ENCODE measurements around the gene COL9A3.

COL9A3 gene

DNA sequence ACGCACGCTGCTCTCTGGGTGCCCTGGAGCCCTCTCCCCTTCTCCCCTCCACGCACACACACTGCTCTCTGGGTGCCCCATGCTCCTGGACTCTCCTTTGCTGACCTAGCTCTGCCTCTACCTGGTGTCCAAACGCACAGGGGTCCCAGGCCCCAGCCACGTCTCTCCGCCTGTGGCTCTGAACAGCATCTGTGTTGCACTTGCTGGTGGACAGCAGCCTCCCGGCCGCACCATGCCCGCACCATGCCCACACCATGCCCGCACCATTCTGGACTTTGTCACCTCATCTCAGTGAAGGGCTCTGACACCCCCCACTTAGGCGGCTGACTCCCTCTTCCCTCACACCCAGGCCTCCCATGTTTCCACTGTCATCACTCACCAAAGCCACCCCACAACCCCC, 23.0 kb downstream of the COL9A3 start:
- no peak for DNase-seq (ENCODE audit: low read depth)
- no peak overlapping the region for H3K4me3 ChIP-seq (ENCODE audit: low read length)
- TF ChIP-seq, protein P1, sequence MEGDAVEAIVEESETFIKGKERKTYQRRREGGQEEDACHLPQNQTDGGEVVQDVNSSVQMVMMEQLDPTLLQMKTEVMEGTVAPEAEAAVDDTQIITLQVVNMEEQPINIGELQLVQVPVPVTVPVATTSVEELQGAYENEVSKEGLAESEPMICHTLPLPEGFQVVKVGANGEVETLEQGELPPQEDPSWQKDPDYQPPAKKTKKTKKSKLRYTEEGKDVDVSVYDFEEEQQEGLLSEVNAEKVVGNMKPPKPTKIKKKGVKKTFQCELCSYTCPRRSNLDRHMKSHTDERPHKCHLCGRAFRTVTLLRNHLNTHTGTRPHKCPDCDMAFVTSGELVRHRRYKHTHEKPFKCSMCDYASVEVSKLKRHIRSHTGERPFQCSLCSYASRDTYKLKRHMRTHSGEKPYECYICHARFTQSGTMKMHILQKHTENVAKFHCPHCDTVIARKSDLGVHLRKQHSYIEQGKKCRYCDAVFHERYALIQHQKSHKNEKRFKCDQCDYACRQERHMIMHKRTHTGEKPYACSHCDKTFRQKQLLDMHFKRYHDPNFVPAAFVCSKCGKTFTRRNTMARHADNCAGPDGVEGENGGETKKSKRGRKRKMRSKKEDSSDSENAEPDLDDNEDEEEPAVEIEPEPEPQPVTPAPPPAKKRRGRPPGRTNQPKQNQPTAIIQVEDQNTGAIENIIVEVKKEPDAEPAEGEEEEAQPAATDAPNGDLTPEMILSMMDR (IDR thresholded peaks at IDR 0.05; ENCODE audit: insufficient read depth, low read depth, low read length, missing control alignments): no peak

DNA sequence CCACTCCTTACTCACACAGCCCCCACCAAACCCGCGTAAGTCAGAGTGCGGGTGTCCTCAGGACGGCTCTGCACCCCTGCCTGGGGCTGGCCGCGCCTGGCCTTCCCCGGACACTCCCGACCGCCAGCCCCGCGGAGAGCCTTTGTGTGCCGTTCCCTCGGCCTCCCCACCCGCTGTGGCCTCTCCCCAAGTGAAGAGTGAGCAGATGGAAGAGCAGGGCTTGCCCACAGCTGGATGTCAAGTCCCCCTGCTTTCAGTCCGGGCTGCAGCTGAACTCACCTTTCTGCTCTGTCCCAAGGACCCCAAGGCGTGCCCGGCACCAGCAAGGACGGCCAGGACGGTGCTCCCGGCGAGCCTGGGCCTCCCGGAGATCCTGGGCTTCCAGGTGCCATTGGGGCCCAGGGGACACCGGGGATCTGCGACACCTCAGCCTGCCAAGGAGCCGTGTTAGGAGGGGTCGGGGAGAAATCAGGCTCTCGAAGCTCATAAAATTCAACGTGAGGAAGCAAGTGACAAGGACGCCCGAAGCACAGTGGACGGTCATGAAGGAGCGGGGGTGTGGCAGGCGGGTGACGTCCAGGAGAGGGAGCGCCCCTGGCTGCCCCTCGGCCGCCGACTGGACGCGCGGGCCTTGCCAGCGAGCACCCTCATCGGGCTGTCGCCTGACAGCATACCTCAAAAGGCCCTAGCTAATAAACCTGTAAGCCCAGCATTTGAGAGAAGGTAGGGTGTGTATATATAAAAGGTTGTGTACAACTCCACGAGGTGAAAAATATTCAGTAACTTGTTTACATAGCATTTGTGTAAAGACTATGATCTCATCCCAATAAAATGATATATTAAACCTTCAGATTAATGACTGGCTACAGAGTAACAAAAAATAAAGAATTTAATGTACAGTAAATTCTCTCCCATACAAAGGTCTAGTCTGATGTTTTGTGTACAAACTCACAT, 23.7 kb downstream of the COL9A3 start:
- DNase-seq (ENCODE audit: low read depth): no peak
- no peak overlapping the region for H3K4me3 ChIP-seq (ENCODE audit: low read length)
- TF ChIP-seq, protein P1 (IDR thresholded peaks at IDR 0.05; ENCODE audit: insufficient read depth, low read depth, low read length, missing control alignments): no peak

DNA sequence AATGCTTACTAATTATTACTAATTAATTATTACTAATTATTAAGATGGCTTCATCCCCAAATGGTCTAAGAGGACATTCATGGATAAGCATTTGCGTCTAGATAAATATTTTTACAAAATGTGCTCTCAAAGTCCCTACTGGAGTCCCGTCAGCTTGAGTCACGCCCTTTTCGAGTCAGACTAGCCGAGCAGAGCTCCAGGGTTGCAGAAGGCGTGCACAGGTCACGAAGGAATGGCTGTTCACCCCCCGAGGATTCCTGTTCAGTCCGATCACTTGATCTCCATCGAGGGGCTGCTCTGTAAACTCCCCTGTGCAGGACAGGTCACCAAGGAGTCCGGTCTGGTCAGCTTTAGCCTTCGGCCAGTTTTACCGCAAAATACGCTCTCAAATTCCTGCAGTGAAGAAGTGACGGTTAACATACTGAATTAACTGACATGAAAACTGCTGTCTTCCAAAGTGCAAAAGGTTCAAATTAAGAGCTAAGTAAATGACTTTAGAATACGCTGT, 24.9 kb downstream of the COL9A3 start:
- DNase-seq (ENCODE audit: low read depth): no peak

DNA sequence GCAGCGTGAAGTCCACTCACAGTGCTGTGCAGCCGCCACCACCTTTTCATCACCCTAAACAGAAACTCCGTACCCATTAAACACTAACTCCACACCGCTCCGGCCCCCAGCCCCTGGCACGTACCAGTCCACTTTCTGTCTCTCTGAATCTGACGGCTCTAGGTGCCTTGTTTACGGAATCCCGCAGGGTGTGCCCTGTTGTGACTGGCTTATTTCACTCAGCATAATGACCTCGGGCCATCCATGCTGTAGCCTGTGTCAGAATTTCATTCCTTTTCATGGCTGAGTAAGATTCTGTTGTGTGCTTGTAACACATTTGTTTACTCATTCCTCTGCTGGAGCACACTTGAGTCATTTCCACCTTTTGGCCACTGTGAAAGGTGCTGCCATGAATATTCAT, 26.8 kb downstream of the COL9A3 start:
- TF ChIP-seq, protein P1 (IDR thresholded peaks at IDR 0.05; ENCODE audit: insufficient read depth, low read depth, low read length, missing control alignments): no peak
- H3K4me3 ChIP-seq (ENCODE audit: low read length): no peak overlapping the region
- DNase-seq (ENCODE audit: low read depth): peak; percentile 88

More for the DNA sequence above, 24.9 kb downstream of the COL9A3 start:
- H3K4me3 ChIP-seq (ENCODE audit: low read length): no peak overlapping the region
- TF ChIP-seq, protein P1 (IDR thresholded peaks at IDR 0.05; ENCODE audit: insufficient read depth, low read depth, low read length, missing control alignments): no peak

DNA sequence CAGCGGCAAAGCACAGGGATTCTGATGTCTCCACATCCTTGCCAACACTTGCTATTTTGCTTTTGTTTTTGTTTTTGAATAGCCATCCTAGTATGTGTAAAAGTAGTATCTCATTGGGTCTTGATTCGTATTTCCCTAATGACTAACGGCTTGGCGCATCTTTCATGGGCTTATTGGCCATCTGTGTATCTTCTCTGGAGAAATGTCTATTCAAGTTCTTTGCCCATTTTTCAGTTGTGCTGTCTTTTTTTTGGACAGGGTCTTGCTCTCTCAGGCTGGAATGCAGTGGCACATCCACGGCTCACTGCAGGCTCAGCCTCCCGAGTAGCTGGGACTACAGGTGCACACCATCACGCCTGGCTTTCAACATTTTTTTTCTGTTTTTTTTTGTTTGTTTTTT, 27.3 kb downstream of the COL9A3 start:
- H3K4me3 ChIP-seq (ENCODE audit: low read length): no peak overlapping the region
- TF ChIP-seq, protein P1 (IDR thresholded peaks at IDR 0.05; ENCODE audit: insufficient read depth, low read depth, low read length, missing control alignments): no peak
- no peak for DNase-seq (ENCODE audit: low read depth)

DNA sequence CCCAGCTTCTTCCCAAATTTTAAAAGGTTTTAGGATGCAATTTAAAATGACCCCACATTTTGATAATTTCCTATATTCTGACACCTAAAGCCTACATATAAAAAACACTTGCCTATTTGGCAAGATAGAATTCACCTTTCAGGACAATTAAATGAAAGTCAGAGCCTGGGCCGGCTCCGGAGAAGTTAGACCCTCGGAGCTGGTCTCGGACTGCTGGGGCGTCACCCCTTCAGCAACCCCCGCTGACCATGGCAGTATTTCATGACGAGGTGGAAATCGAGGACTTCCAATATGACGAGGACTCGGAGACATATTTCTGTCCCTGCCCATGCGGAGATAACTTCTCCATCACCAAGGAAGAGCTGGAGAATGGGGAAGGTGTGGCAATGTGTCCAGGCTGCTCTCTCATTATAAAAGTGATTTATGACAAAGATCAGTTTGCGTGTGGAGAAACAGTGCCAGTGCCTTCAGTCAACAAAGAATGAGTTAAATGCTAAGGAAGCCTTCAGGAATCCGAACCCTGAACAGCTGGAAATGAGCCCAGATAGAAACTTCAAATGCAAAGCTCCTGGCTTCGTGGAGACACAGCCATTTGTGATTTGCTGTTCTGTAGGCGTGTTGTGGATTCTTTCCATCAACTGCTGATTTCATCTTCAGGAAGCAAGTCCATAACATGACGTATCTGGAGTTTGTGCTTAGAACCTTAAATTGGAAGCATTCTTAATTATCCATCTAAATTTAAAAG, 28.7 kb downstream of the COL9A3 start:
- TF ChIP-seq, protein P1 (IDR thresholded peaks at IDR 0.05; ENCODE audit: insufficient read depth, low read depth, low read length, missing control alignments): no peak
- H3K4me3 ChIP-seq (ENCODE audit: low read length): no peak overlapping the region
- no peak for DNase-seq (ENCODE audit: low read depth)
